Erythroblast (primary cell): Measurements from ENCODE around the gene ACTR5.

Source experiments
- GATA1 ChIP-seq: IDR thresholded peaks from 2 replicates; pipeline ENCODE4 v1.6.1; 2011; ENCODE audit warnings: low read depth, mild to moderate bottlenecking, control low read depth, low read length, moderate library complexity
- POLR2A ChIP-seq: IDR thresholded peaks from 2 replicates; pipeline ENCODE4 v1.6.1; 2011; ENCODE audit warnings: mild to moderate bottlenecking, low read length

DNA sequence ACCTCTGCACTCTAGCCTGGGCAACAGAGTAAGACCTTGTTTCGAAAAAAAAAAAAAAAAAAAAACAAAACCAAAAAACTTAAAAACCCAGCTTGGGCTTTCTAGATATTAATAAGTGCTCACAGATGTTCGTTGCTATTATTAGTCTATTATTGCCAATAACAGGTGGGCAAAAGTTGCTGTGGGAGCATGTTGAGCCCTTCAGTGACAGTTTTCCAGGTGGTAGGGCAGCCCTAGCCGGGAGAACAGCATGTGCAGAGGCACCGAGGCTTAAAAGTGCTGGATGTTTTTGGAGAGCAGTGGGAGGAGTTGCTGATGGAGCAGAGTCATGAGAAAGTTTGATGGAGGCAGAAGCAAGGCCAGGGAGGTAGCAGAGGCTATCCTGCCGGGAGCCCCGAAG lies 61.7 kb downstream of the ACTR5 start:
- TF ChIP-seq POLR2A (no peak), GATA1 (no peak)
